GM12878 (cell line): Measurements from ENCODE around the gene OR5I1. TPM values are rescaled to one million over a fixed set of nuclear protein-coding genes. Genes with fewer than 3 reads are reported as not detected.

ENCODE experiments used
- ATAC-seq: fragments of 200-7000 bp; cut with Tn5 transposase; 3 replicates; pipeline ENCODE4 v1.9.1; 2020; ENCODE audit warnings: mild to moderate bottlenecking, moderate library complexity
- BruUV-seq: library from RNA; stranded (reverse); fragments of 400-500 nt; replicated peaks from 2 replicates; lab custom pipeline; 2021; lab: Mats Ljungman, UMichigan
- CTCF ChIA-PET: fragments of 300-600 bp; sonication (Branson Sonifier 250); formaldehyde crosslinking; extraction: SDS; loops from one replicate; lab custom pipeline; 2021; ENCODE audit warnings: inconsistent platforms; lab: Yijun Ruan, JAX
- POLR2A ChIA-PET: fragments of 350-600 bp; formaldehyde crosslinking; extraction: SDS; loops from one replicate; lab custom pipeline; 2021; ENCODE audit warnings: inconsistent platforms; lab: Charles Lee
- RAD21 ChIA-PET: fragments of 300-600 bp; sonication (Branson Sonifier 250); formaldehyde crosslinking; loops from one replicate; lab custom pipeline; 2023; ENCODE audit warnings: antibody characterized with exemption; ENCODE audit not compliant: unreplicated experiment; lab: Charles Lee
- SMC1A ChIA-PET: fragments of 300-600 bp; sonication (Branson Sonifier 250); formaldehyde crosslinking; loops from one replicate; lab custom pipeline; 2023; ENCODE audit not compliant: unreplicated experiment, uncharacterized antibody; lab: Charles Lee
- DNase-seq: peaks from one replicate; pipeline ENCODE4 v3.0.0-alpha.2; 2011; ENCODE audit warnings: low read depth, low spot score
- FAIRE-seq: peaks from 3 replicates; lab custom pipeline; 2011; peaks lifted over from hg19 to GRCh38; lab: Jason Lieb, UNC
- H2AFZ ChIP-seq: 2 replicates; pipeline ENCODE4 v1.6.0; 2011; ENCODE audit warnings: low read depth, low read length, control low read depth; ENCODE audit not compliant: control insufficient read depth
- H3K27ac ChIP-seq: 2 replicates; pipeline ENCODE4 v1.5.1; 2011; ENCODE audit warnings: control low read depth; ENCODE audit not compliant: control insufficient read depth, insufficient read depth
- H3K27me3 ChIP-seq, 2 experiments: replicated peaks in 1 of 2; 2 replicates each; pipeline versions ENCODE4 v1.6.0 to v1.6.1; 2011; ENCODE audit warnings: low read length in 1 of 2; ENCODE audit not compliant: control insufficient read depth in 2 of 2, insufficient read depth in 2 of 2
- H3K36me3 ChIP-seq, 2 experiments: 2 replicates each; pipeline ENCODE4 v1.5.1; 2011; ENCODE audit warnings: low read length in 1 of 2; ENCODE audit not compliant: control insufficient read depth in 2 of 2, insufficient read depth in 2 of 2
- H3K4me1 ChIP-seq: 2 replicates; pipeline ENCODE4 v1.6.1; 2011; ENCODE audit warnings: mild to moderate bottlenecking, low read length, moderate library complexity, mixed read lengths; ENCODE audit not compliant: control insufficient read depth, insufficient read depth
- H3K4me2 ChIP-seq: 2 replicates; pipeline ENCODE4 v1.6.0; 2011; ENCODE audit warnings: control low read depth; ENCODE audit not compliant: control insufficient read depth, insufficient read depth
- H3K4me3 ChIP-seq: fragments of 200-600 bp; sonication (generic); 2 replicates; pipeline ENCODE4 v1.5.1; 2016
- H3K79me2 ChIP-seq: 2 replicates; pipeline ENCODE4 v1.6.0; 2011; ENCODE audit warnings: low read length; ENCODE audit not compliant: control insufficient read depth, insufficient read depth
- H3K9ac ChIP-seq: 2 replicates; pipeline ENCODE4 v1.8.0; 2011; ENCODE audit warnings: low read length, control low read depth, mixed read lengths; ENCODE audit not compliant: control insufficient read depth, insufficient read depth
- H3K9me3 ChIP-seq: replicated peaks from 3 replicates; pipeline ENCODE4 v1.5.1; 2011; ENCODE audit warnings: mild to moderate bottlenecking, low read length; ENCODE audit not compliant: control insufficient read depth, insufficient read depth
- H4K20me1 ChIP-seq: 2 replicates; pipeline ENCODE4 v1.6.0; 2011; ENCODE audit not compliant: control insufficient read depth, insufficient read depth
- CBFB ChIP-seq: IDR thresholded peaks from 2 replicates; pipeline ENCODE4 v1.6.1; 2016; ENCODE audit warnings: antibody characterized with exemption, low read depth
- CBX5 ChIP-seq: sonication (generic); IDR thresholded peaks from 2 replicates; pipeline ENCODE4 v1.6.1; 2016; ENCODE audit warnings: low read depth, moderate library complexity, mild to moderate bottlenecking, inconsistent platforms
- MTA3 ChIP-seq: IDR thresholded peaks from 2 replicates; pipeline ENCODE4 v1.6.1; 2012; ENCODE audit warnings: low read length, inconsistent platforms, borderline replicate concordance
- NBN ChIP-seq: fragments of 450-650 bp; IDR thresholded peaks from 2 replicates; pipeline ENCODE4 v1.6.1; 2016
- NR2C2 ChIP-seq: IDR thresholded peaks from 2 replicates; pipeline ENCODE4 v1.6.1; 2011; ENCODE audit warnings: borderline replicate concordance, low read depth; ENCODE audit not compliant: control insufficient read depth, insufficient read length
- PAX5 ChIP-seq: IDR thresholded peaks from 2 replicates; pipeline ENCODE4 v1.6.1; 2011; ENCODE audit warnings: low read depth, low read length, borderline replicate concordance
- RCOR1 ChIP-seq: conservative IDR thresholded peaks from 2 replicates; pipeline ENCODE4 v1.6.1; 2012; ENCODE audit warnings: low read depth, low read length, improper control_type of control experiment
- SREBF2 ChIP-seq: IDR thresholded peaks from 2 replicates; pipeline ENCODE4 v1.6.1; 2012; ENCODE audit warnings: mild to moderate bottlenecking, low read length
- ZNF622 ChIP-seq: fragments of 450-650 bp; IDR thresholded peaks from 2 replicates; pipeline ENCODE4 v1.6.1; 2017; ENCODE audit warnings: mild to moderate bottlenecking, inconsistent platforms
- WGBS: methylation state at CpG from one replicate; pipeline ENCODE4 v1.1.6; 2016; ENCODE audit warnings: low lambda C conversion rate; ENCODE audit not compliant: insufficient replicate concordance, insufficient coverage; ENCODE audit errors: missing lambda C conversion rate; 5-methylcytosine and 5-hydroxymethylcytosine counted together
- in situ Hi-C: fragments of 300-500 bp; cut with MboI; formaldehyde crosslinking; loops from 9 replicates; pipeline ENCODE4 v1.14.3; 2018; ENCODE audit warnings: mixed read lengths
- intact Hi-C: fragments of 100-400 bp; cut with micrococcal nuclease; formaldehyde crosslinking; loops from one replicate; pipeline ENCODE4 v1.14.2; 2022; ENCODE audit not compliant: unreplicated experiment
- polyA plus RNA-seq, 11 experiments: library from polyadenylated mRNA; depleted of rRNA in 4 of 11; unstranded in 6 of 11; stranded (reverse) in 5 of 11; fragments of >200 nt; fragmentation: Nextera tagmentation in 4 of 11; fragmentation: Illumina TruSeq in 1 of 11; extraction: Ambion mirVana in 4 of 11; extraction: Trizol in 1 of 11; gene quantifications; 1 replicate in 1 of 11; 2 replicates in 10 of 11; pipeline versions ENCODE4 v1.2.1 to v1.2.3, GENCODE V29; 2011 to 2016; ENCODE audit warnings: inconsistent platforms in 2 of 11, missing spikeins in 2 of 11, low read depth in 1 of 11
- total RNA-seq, 4 experiments: library from RNA; depleted of rRNA in 3 of 4; stranded (reverse); fragments of >200 nt in 3 of 4; fragmentation: Illumina TruSeq in 1 of 4; extraction: Trizol in 1 of 4; gene quantifications; 2 replicates each; pipeline versions ENCODE4 v1.2.1 to v1.2.3, GENCODE V29; 2013 to 2021
- TF ChIP-seq, protein P1 (sequence below): fragments of 450-650 bp; IDR thresholded peaks from 2 replicates; pipeline ENCODE4 v1.6.1; 2016; ENCODE audit warnings: mild to moderate bottlenecking, moderate library complexity, borderline replicate concordance
- TF ChIP-seq, protein P2 (sequence below): IDR thresholded peaks from 2 replicates; pipeline ENCODE4 v1.6.1; 2012; ENCODE audit warnings: low read depth, low read length, improper control_type of control experiment
- TF ChIP-seq, protein P3 (sequence below): fragments of 450-650 bp; conservative IDR thresholded peaks from 2 replicates; pipeline ENCODE4 v1.6.1; 2017; ENCODE audit warnings: mild to moderate bottlenecking, moderate library complexity
- TF ChIP-seq, protein P4 (sequence below): fragments of 450-650 bp; IDR thresholded peaks from 2 replicates; pipeline ENCODE4 v1.6.1; 2017; ENCODE audit warnings: low read depth, mild to moderate bottlenecking, moderate library complexity
- TF ChIP-seq, protein P5 (sequence below), 3 experiments: IDR thresholded peaks in 2 of 3; conservative IDR thresholded peaks in 1 of 3; 2 replicates each; pipeline ENCODE4 v1.5.1; 2011; ENCODE audit warnings: low read depth in 3 of 3, low read length in 3 of 3, mild to moderate bottlenecking in 3 of 3, control low read depth in 2 of 3, moderate library complexity in 2 of 3, inconsistent platforms in 1 of 3, mixed read lengths in 1 of 3; ENCODE audit not compliant: control insufficient read depth in 2 of 3, insufficient read depth in 1 of 3; ENCODE audit errors: extremely low read depth in 1 of 3

The OR5I1 gene
- total and polyA plus RNA-seq, 10 of the 15 experiments (the other 5 are each of a cell fraction or from before 2014, with no cell fraction given): not detected

DNA sequence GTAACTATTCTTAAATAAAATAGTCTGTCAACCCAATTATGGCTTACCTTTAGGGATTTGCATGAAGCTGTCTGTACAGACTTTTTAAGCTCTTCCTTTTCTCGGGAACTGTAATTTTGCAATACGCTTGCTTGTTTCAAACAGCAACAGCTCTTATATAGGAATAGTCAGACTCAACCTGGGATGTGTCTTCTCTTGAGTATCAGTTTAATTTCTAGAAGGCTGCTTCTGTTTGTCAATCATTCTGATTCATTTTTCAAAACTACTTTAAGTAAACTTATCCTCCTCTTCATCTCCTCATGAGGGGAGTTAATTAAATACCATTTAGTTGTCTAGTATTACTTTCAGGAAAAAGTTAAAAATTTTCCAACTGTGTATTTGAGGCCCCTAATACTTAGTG, 33.6 kb upstream of the OR5I1 start, which contains the start of gene OR10AG1:
Gene OR10AG1 (minus strand): TSS at position 101 of the 400 bp plus-strand sequence. CDS start 38 bp downstream, at position 63.
- H4K20me1 ChIP-seq: no peaks in the 10 kb centered on the region
- DNase-seq (no peak), ATAC-seq (no peak)
- ChIA-PET SMC1A (no interaction called here), POLR2A (no interaction called here), CTCF (no interaction called here), RAD21 (no interaction called here)
- no peak within 1 kb of the TSS for H3K4me3 ChIP-seq
- in situ Hi-C loops (no loop called here), intact Hi-C loops (no loop called here)
- no peak within 1 kb of the TSS for H3K27ac ChIP-seq
- H3K4me2 ChIP-seq: no peak within 1 kb of the TSS
- BruUV-seq: no TSS peak
- H3K36me3 ChIP-seq: no peaks in the 10 kb centered on the region
- no peaks in the 10 kb centered on the region for H3K9me3 ChIP-seq
- H2AFZ ChIP-seq: no peak within 1 kb of the TSS
- no peaks in the 10 kb centered on the region for H3K4me1 ChIP-seq
- no peaks in the 10 kb centered on the region for H3K79me2 ChIP-seq
- WGBS: 19% methylated on average over 2 of the region's 2 CpGs
- no peak within 1 kb of the TSS for H3K9ac ChIP-seq
- TF ChIP-seq, protein P1, sequence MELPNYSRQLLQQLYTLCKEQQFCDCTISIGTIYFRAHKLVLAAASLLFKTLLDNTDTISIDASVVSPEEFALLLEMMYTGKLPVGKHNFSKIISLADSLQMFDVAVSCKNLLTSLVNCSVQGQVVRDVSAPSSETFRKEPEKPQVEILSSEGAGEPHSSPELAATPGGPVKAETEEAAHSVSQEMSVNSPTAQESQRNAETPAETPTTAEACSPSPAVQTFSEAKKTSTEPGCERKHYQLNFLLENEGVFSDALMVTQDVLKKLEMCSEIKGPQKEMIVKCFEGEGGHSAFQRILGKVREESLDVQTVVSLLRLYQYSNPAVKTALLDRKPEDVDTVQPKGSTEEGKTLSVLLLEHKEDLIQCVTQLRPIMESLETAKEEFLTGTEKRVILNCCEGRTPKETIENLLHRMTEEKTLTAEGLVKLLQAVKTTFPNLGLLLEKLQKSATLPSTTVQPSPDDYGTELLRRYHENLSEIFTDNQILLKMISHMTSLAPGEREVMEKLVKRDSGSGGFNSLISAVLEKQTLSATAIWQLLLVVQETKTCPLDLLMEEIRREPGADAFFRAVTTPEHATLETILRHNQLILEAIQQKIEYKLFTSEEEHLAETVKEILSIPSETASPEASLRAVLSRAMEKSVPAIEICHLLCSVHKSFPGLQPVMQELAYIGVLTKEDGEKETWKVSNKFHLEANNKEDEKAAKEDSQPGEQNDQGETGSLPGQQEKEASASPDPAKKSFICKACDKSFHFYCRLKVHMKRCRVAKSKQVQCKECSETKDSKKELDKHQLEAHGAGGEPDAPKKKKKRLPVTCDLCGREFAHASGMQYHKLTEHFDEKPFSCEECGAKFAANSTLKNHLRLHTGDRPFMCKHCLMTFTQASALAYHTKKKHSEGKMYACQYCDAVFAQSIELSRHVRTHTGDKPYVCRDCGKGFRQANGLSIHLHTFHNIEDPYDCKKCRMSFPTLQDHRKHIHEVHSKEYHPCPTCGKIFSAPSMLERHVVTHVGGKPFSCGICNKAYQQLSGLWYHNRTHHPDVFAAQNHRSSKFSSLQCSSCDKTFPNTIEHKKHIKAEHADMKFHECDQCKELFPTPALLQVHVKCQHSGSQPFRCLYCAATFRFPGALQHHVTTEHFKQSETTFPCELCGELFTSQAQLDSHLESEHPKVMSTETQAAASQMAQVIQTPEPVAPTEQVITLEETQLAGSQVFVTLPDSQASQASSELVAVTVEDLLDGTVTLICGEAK: no peak
- TF ChIP-seq MTA3: no peak
- TF ChIP-seq, protein P2, sequence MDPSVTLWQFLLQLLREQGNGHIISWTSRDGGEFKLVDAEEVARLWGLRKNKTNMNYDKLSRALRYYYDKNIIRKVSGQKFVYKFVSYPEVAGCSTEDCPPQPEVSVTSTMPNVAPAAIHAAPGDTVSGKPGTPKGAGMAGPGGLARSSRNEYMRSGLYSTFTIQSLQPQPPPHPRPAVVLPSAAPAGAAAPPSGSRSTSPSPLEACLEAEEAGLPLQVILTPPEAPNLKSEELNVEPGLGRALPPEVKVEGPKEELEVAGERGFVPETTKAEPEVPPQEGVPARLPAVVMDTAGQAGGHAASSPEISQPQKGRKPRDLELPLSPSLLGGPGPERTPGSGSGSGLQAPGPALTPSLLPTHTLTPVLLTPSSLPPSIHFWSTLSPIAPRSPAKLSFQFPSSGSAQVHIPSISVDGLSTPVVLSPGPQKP: no peak
- TF ChIP-seq NBN: no peak
- no peak for TF ChIP-seq PAX5
- TF ChIP-seq, protein P3, sequence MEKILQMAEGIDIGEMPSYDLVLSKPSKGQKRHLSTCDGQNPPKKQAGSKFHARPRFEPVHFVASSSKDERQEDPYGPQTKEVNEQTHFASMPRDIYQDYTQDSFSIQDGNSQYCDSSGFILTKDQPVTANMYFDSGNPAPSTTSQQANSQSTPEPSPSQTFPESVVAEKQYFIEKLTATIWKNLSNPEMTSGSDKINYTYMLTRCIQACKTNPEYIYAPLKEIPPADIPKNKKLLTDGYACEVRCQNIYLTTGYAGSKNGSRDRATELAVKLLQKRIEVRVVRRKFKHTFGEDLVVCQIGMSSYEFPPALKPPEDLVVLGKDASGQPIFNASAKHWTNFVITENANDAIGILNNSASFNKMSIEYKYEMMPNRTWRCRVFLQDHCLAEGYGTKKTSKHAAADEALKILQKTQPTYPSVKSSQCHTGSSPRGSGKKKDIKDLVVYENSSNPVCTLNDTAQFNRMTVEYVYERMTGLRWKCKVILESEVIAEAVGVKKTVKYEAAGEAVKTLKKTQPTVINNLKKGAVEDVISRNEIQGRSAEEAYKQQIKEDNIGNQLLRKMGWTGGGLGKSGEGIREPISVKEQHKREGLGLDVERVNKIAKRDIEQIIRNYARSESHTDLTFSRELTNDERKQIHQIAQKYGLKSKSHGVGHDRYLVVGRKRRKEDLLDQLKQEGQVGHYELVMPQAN: no peak
- no peak for TF ChIP-seq CBFB
- no peak for TF ChIP-seq ZNF622
- no peak for TF ChIP-seq RCOR1
- no peak for TF ChIP-seq SREBF2
- TF ChIP-seq, protein P4, sequence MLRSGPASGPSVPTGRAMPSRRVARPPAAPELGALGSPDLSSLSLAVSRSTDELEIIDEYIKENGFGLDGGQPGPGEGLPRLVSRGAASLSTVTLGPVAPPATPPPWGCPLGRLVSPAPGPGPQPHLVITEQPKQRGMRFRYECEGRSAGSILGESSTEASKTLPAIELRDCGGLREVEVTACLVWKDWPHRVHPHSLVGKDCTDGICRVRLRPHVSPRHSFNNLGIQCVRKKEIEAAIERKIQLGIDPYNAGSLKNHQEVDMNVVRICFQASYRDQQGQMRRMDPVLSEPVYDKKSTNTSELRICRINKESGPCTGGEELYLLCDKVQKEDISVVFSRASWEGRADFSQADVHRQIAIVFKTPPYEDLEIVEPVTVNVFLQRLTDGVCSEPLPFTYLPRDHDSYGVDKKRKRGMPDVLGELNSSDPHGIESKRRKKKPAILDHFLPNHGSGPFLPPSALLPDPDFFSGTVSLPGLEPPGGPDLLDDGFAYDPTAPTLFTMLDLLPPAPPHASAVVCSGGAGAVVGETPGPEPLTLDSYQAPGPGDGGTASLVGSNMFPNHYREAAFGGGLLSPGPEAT: no peak
- no peak for TF ChIP-seq CBX5
- no peak for TF ChIP-seq NR2C2
- TF ChIP-seq, protein P5, sequence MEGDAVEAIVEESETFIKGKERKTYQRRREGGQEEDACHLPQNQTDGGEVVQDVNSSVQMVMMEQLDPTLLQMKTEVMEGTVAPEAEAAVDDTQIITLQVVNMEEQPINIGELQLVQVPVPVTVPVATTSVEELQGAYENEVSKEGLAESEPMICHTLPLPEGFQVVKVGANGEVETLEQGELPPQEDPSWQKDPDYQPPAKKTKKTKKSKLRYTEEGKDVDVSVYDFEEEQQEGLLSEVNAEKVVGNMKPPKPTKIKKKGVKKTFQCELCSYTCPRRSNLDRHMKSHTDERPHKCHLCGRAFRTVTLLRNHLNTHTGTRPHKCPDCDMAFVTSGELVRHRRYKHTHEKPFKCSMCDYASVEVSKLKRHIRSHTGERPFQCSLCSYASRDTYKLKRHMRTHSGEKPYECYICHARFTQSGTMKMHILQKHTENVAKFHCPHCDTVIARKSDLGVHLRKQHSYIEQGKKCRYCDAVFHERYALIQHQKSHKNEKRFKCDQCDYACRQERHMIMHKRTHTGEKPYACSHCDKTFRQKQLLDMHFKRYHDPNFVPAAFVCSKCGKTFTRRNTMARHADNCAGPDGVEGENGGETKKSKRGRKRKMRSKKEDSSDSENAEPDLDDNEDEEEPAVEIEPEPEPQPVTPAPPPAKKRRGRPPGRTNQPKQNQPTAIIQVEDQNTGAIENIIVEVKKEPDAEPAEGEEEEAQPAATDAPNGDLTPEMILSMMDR (IDR thresholded peaks at IDR 0.05 in 2 of 3, conservative IDR thresholded peaks at IDR 0.05 in 1 of 3; ENCODE audit: control insufficient read depth in 2 of 3, extremely low read depth in 1 of 3, insufficient read depth in 1 of 3, low read depth in 3 of 3, low read length in 3 of 3): no peak
- TF ChIP-seq, all 136 proteins: peak for 0
- H3K27me3 ChIP-seq: no peaks in the 10 kb centered on the region
- no peak for FAIRE-seq
